Tibial nerve (tissue), 4 donors: ENCODE data around the gene CFAP20.

Experiments
- EP300 ChIP-seq, 2 donors: sonication (generic); formaldehyde crosslinking; IDR thresholded peaks; one replicate each; pipeline ENCODE4 v1.6.1; 2017; ENCODE audit warnings: antibody characterized with exemption in 2 of 2, mild to moderate bottlenecking in 1 of 2
- TF ChIP-seq, protein P1 (sequence below), 5 experiments: fragments of 200-600 bp in 3 of 5; fragments of 450-650 bp in 2 of 5; sonication (generic) in 3 of 5; IDR thresholded peaks; one replicate each; pipeline ENCODE4 v1.5.1; 2016 to 2019; ENCODE audit warnings: antibody characterized with exemption in 5 of 5, mild to moderate bottlenecking in 3 of 5, moderate library complexity in 2 of 5

GRCh38 chr16:58086381-58087208 lies 42.6 kb downstream of the CFAP20 start:
- TF ChIP-seq, protein P1, sequence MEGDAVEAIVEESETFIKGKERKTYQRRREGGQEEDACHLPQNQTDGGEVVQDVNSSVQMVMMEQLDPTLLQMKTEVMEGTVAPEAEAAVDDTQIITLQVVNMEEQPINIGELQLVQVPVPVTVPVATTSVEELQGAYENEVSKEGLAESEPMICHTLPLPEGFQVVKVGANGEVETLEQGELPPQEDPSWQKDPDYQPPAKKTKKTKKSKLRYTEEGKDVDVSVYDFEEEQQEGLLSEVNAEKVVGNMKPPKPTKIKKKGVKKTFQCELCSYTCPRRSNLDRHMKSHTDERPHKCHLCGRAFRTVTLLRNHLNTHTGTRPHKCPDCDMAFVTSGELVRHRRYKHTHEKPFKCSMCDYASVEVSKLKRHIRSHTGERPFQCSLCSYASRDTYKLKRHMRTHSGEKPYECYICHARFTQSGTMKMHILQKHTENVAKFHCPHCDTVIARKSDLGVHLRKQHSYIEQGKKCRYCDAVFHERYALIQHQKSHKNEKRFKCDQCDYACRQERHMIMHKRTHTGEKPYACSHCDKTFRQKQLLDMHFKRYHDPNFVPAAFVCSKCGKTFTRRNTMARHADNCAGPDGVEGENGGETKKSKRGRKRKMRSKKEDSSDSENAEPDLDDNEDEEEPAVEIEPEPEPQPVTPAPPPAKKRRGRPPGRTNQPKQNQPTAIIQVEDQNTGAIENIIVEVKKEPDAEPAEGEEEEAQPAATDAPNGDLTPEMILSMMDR (IDR thresholded peaks at IDR 0.05): no peak
- no peak for TF ChIP-seq EP300 (IDR thresholded peaks at IDR 0.05)
